HepG2 (cell line): ENCODE data around the gene C16orf54. TPM values are rescaled to one million over a fixed set of nuclear protein-coding genes. Genes with fewer than 3 reads are reported as not detected.

ENCODE experiments used
- ETV5 ChIP-seq: IDR thresholded peaks from 2 replicates; pipeline ENCODE4 v1.6.1; 2018; ENCODE audit warnings: missing biosample characterization, missing genetic modification reagents, inconsistent platforms, borderline replicate concordance
- HNF4A ChIP-seq: sonication (generic); formaldehyde crosslinking; IDR thresholded peaks from 2 replicates; pipeline ENCODE4 v1.4.0; 2020; ENCODE audit warnings: missing genetic modification reagents
- HNF4G ChIP-seq, 2 experiments: sonication (generic) in 1 of 2; formaldehyde crosslinking in 1 of 2; IDR thresholded peaks; 2 replicates each; pipeline versions ENCODE4 v1.4.0 to v1.6.1; 2011 to 2020; ENCODE audit warnings: borderline replicate concordance in 2 of 2, low read depth in 2 of 2, mild to moderate bottlenecking in 2 of 2, low read length in 1 of 2, missing genetic modification reagents in 1 of 2, moderate library complexity in 1 of 2
- NBN ChIP-seq: fragments of 450-650 bp; conservative IDR thresholded peaks from 2 replicates; pipeline ENCODE4 v1.6.1; 2017
- RXRB ChIP-seq: IDR thresholded peaks from 2 replicates; pipeline ENCODE4 v1.6.1; 2016; ENCODE audit warnings: borderline replicate concordance, missing genetic modification reagents, missing compliant biosample characterization
- SAP130 ChIP-seq: IDR thresholded peaks from 2 replicates; pipeline ENCODE4 v1.6.1; 2016; ENCODE audit warnings: low read depth
- SNAPC2 ChIP-seq: sonication (generic); formaldehyde crosslinking; IDR thresholded peaks from 2 replicates; pipeline ENCODE4 v1.8.1; 2022; ENCODE audit warnings: mild to moderate bottlenecking, missing genetic modification reagents
- YY1 ChIP-seq: IDR thresholded peaks from 2 replicates; pipeline ENCODE4 v1.6.1; 2011; ENCODE audit warnings: low read length, low read depth, moderate library complexity, mild to moderate bottlenecking; ENCODE audit not compliant: insufficient read depth, insufficient replicate concordance
- ZBTB8A ChIP-seq: sonication (generic); formaldehyde crosslinking; IDR thresholded peaks from 2 replicates; pipeline ENCODE4 v1.4.0; 2020; ENCODE audit warnings: mild to moderate bottlenecking, low read depth, missing genetic modification reagents, borderline replicate concordance
- ZFP37 ChIP-seq: sonication (generic); formaldehyde crosslinking; IDR thresholded peaks from 2 replicates; pipeline ENCODE4 v1.4.0; 2020; ENCODE audit warnings: missing genetic modification reagents, borderline replicate concordance
- ZNF17 ChIP-seq: sonication (generic); formaldehyde crosslinking; IDR thresholded peaks from 2 replicates; pipeline ENCODE4 v1.5.0; 2020; ENCODE audit warnings: mild to moderate bottlenecking, missing genetic modification reagents
- ZNF205 ChIP-seq: IDR thresholded peaks from 2 replicates; pipeline ENCODE4 v1.6.1; 2018; ENCODE audit warnings: missing biosample characterization, missing genetic modification reagents
- ZNF441 ChIP-seq: sonication (generic); formaldehyde crosslinking; IDR thresholded peaks from 2 replicates; pipeline ENCODE4 v1.7.0; 2021; ENCODE audit warnings: missing genetic modification reagents, borderline replicate concordance
- polyA plus RNA-seq, 8 experiments: library from polyadenylated mRNA; depleted of rRNA in 3 of 8; stranded (reverse) in 7 of 8; unstranded in 1 of 8; fragments of >200 nt; fragmentation: Illumina TruSeq in 4 of 8; extraction: Trizol in 4 of 8; gene quantifications; 2 replicates each; pipeline versions ENCODE4 v1.2.1 to v1.2.3, GENCODE V29; 2011 to 2016; ENCODE audit warnings: low read depth in 4 of 8, missing spikeins in 1 of 8, mixed read lengths in 1 of 8; ENCODE audit not compliant: insufficient read depth in 1 of 8
- total RNA-seq, 5 experiments: library from RNA; depleted of rRNA; stranded (reverse); fragments of >200 nt; fragmentation: Illumina TruSeq; extraction: Trizol; gene quantifications; 2 replicates each; pipeline ENCODE4 v1.2.3, GENCODE V29; 2016; ENCODE audit warnings: low read depth in 1 of 5
- TF ChIP-seq, protein P1 (sequence below): sonication (generic); formaldehyde crosslinking; IDR thresholded peaks from 2 replicates; pipeline ENCODE4 v1.5.1; 2020; ENCODE audit warnings: missing genetic modification reagents, mild to moderate bottlenecking, borderline replicate concordance
- TF ChIP-seq, protein P2 (sequence below): sonication (generic); formaldehyde crosslinking; IDR thresholded peaks from 2 replicates; pipeline ENCODE4 v1.5.1; 2020; ENCODE audit warnings: mild to moderate bottlenecking, missing genetic modification reagents, moderate library complexity
- TF ChIP-seq, protein P3 (sequence below): sonication (generic); formaldehyde crosslinking; IDR thresholded peaks from 2 replicates; pipeline ENCODE4 v1.5.1; 2020; ENCODE audit warnings: mild to moderate bottlenecking, missing genetic modification reagents, moderate library complexity
- TF ChIP-seq, protein P4 (sequence below): sonication (generic); formaldehyde crosslinking; IDR thresholded peaks from 2 replicates; pipeline ENCODE4 v1.5.0; 2020; ENCODE audit warnings: mild to moderate bottlenecking, missing genetic modification reagents, borderline replicate concordance

The C16orf54 gene
- total and polyA plus RNA-seq, 2 of the 13 experiments (the other 11 are each of a cell fraction or from before 2014, with no cell fraction given) = not detected

DNA sequence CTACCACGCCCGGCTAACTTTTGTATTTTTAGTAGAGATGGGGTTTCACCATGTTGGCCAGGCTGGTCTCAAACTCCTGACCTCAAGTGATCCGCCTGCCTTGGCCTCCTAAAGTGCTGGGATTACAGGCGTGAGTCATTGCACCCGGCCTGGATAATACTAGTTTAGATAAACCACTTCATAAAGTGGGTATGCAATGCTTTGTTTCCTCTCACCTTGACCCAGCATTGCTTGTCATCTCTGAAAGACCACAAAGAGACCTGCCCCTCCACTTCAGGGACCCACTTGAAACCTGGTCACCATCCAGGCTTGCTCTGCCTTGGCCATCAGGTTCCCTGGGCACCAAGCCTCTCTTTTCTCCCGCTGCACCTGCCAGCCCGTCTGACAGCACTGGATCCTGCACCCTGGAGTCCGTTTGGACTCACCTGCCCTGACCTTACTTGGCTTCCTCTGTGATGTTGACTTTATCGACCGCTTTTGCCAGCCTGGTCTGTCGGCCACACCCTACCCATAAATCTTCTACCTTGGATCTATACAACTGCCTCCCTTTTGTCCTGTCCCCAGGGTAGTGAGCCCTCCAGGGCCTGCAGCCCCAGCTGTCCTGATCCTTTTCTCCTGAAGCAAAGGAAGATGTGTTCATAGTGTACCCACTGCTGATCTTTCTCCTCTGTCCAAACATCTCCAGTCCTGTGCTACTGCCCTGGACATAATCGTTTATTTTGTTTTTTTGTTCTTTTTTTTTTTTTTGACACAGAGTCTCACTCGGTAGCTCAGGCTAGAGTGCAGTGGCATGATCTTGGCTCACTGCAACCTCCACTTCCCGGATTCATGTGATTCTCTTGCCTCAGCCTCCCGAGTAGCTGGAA, 19.6 kb upstream of the C16orf54 start (continued):
- TF ChIP-seq, protein P1, sequence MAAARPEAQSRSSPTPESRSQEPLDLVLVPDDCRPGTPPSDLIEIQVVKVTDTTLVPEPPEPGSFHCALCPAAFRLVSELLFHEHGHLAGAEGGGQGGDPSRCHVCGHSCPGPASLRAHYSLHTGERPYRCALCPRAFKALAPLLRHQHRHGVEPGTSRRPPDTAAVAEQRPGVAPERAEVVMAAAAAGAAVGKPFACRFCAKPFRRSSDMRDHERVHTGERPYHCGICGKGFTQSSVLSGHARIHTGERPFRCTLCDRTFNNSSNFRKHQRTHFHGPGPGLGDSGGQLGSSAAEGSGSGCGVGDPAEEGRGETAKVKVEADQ (CRISPR knock-in tag) = peak; percentile 85
- TF ChIP-seq ETV5 (peak; percentile 99), HNF4A (CRISPR knock-in tag) (peak; percentile 98), ZFP37 (CRISPR knock-in tag) (peak; percentile 79; the same call in 1 of the 2 replicates), NBN (no peak), ZBTB8A (no peak), SNAPC2 (CRISPR knock-in tag) (no peak; the same call in 1 of the 2 replicates), ZNF441 (CRISPR knock-in tag) (peak; percentile 95), RXRB (CRISPR knock-in tag) (peak; percentile 100), SAP130 (CRISPR knock-in tag) (peak; percentile 89), ZNF205 (peak; percentile 54; the same call in 1 of the 2 replicates), HNF4G (IDR thresholded peaks at IDR 0.05; ENCODE audit: borderline replicate concordance, low read depth, low read length) (peak; percentile 93), HNF4G (CRISPR knock-in tag; IDR thresholded peaks at IDR 0.05; ENCODE audit: borderline replicate concordance, low read depth) (peak; percentile 94), YY1 (no peak), ZNF17 (CRISPR knock-in tag) (no peak)
- TF ChIP-seq, protein P2, sequence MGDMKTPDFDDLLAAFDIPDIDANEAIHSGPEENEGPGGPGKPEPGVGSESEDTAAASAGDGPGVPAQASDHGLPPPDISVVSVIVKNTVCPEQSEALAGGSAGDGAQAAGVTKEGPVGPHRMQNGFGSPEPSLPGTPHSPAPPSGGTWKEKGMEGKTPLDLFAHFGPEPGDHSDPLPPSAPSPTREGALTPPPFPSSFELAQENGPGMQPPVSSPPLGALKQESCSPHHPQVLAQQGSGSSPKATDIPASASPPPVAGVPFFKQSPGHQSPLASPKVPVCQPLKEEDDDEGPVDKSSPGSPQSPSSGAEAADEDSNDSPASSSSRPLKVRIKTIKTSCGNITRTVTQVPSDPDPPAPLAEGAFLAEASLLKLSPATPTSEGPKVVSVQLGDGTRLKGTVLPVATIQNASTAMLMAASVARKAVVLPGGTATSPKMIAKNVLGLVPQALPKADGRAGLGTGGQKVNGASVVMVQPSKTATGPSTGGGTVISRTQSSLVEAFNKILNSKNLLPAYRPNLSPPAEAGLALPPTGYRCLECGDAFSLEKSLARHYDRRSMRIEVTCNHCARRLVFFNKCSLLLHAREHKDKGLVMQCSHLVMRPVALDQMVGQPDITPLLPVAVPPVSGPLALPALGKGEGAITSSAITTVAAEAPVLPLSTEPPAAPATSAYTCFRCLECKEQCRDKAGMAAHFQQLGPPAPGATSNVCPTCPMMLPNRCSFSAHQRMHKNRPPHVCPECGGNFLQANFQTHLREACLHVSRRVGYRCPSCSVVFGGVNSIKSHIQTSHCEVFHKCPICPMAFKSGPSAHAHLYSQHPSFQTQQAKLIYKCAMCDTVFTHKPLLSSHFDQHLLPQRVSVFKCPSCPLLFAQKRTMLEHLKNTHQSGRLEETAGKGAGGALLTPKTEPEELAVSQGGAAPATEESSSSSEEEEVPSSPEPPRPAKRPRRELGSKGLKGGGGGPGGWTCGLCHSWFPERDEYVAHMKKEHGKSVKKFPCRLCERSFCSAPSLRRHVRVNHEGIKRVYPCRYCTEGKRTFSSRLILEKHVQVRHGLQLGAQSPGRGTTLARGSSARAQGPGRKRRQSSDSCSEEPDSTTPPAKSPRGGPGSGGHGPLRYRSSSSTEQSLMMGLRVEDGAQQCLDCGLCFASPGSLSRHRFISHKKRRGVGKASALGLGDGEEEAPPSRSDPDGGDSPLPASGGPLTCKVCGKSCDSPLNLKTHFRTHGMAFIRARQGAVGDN (CRISPR knock-in tag) = peak; percentile 91
- TF ChIP-seq, protein P3, sequence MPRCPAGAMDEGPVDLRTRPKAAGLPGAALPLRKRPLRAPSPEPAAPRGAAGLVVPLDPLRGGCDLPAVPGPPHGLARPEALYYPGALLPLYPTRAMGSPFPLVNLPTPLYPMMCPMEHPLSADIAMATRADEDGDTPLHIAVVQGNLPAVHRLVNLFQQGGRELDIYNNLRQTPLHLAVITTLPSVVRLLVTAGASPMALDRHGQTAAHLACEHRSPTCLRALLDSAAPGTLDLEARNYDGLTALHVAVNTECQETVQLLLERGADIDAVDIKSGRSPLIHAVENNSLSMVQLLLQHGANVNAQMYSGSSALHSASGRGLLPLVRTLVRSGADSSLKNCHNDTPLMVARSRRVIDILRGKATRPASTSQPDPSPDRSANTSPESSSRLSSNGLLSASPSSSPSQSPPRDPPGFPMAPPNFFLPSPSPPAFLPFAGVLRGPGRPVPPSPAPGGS (CRISPR knock-in tag) = peak; percentile 80
- TF ChIP-seq, protein P4, sequence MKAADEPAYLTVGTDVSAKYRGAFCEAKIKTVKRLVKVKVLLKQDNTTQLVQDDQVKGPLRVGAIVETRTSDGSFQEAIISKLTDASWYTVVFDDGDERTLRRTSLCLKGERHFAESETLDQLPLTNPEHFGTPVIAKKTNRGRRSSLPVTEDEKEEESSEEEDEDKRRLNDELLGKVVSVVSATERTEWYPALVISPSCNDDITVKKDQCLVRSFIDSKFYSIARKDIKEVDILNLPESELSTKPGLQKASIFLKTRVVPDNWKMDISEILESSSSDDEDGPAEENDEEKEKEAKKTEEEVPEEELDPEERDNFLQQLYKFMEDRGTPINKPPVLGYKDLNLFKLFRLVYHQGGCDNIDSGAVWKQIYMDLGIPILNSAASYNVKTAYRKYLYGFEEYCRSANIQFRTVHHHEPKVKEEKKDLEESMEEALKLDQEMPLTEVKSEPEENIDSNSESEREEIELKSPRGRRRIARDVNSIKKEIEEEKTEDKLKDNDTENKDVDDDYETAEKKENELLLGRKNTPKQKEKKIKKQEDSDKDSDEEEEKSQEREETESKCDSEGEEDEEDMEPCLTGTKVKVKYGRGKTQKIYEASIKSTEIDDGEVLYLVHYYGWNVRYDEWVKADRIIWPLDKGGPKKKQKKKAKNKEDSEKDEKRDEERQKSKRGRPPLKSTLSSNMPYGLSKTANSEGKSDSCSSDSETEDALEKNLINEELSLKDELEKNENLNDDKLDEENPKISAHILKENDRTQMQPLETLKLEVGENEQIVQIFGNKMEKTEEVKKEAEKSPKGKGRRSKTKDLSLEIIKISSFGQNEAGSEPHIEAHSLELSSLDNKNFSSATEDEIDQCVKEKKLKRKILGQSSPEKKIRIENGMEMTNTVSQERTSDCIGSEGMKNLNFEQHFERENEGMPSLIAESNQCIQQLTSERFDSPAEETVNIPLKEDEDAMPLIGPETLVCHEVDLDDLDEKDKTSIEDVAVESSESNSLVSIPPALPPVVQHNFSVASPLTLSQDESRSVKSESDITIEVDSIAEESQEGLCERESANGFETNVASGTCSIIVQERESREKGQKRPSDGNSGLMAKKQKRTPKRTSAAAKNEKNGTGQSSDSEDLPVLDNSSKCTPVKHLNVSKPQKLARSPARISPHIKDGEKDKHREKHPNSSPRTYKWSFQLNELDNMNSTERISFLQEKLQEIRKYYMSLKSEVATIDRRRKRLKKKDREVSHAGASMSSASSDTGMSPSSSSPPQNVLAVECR = peak; percentile 88; the same call in 1 of the 2 replicates
